AG09319 (cell line): ENCODE results near the gene DLG5.

Experiments
- DNase-seq: peaks from one replicate; pipeline ENCODE4 v3.0.0-alpha.2; 2010; ENCODE audit warnings: low read depth; ENCODE audit errors: extremely low read depth
- CTCF ChIP-seq: IDR thresholded peaks from 2 replicates; pipeline ENCODE4 v1.5.1; 2011; ENCODE audit warnings: low read depth, mild to moderate bottlenecking, inconsistent platforms, low read length, moderate library complexity

The DLG5 gene

DNA sequence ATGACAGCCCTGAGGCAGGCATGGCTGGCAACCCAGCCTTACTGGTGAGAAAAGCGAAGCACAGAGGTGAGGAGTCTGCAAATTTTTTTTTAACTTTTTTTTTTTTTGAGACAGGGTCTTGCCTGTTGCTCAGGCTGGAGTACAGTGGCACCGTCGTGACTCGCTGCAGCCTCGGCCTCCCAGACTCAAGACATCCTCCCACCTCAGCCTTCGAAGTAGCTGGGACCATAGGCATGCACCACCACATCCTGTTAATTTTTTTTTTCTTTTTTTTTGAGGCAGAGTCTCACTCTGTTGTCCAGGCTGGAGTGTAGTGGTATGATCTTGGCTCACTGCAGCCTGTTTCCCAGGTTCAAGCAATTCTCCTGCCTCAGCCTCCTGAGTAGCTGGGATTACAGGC, 35.1 kb upstream of the DLG5 start:
- no peak for TF ChIP-seq CTCF

DNA sequence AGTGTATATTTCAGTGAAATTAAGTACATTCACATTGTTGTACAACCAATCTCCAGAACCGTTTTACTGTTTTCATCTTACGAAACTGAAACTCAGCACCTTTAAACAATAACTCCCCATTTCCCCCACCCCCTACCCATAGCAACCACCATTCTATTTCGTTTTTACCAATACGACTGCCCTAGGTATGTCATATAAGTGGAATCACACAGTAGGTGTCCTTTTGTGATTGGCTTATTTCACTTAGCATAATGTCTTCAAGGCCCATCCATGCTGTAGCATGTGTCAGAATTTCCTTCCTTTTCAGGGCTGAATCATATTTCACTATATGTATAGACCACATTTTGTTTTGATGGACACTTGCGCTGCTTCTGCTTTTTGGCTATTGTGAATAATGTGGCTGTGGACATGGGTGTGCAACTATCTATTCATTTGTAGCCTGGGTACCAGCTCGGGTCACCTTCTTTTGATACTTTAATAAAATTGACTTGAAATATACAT, 34.3 kb upstream of the DLG5 start:
- no peak for TF ChIP-seq CTCF
- DNase-seq: no peak

More for the DNA sequence above, 35.1 kb upstream of the DLG5 start:
- DNase-seq: no peak

DNA sequence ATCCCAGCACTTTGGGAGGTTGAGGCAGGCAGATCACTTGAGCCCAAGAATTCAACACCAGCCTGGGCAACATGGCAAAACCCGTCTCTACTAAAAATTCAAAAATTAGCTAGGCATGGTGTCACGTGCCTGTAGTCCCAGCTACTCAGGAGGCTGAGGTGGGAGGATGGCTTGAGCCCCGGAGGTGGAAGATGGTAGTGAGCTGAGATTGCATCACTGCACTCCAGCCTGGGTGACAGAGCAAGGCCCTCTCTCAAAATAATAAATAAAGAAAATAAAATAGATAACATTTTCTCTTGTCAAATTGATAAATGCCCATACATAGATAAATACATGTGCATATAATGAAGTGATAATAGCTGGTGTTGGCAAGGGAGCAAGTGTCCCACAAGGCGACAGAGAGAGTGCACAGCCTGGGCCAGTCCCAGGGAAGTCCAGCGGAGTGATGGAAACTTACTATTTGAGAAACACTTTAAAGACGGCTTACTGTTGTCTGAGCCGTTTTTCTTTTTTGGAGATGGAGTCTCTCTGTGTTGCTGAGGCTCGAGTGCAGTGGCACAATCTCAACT, 33.4 kb upstream of the DLG5 start:
- no peak for DNase-seq

DNA sequence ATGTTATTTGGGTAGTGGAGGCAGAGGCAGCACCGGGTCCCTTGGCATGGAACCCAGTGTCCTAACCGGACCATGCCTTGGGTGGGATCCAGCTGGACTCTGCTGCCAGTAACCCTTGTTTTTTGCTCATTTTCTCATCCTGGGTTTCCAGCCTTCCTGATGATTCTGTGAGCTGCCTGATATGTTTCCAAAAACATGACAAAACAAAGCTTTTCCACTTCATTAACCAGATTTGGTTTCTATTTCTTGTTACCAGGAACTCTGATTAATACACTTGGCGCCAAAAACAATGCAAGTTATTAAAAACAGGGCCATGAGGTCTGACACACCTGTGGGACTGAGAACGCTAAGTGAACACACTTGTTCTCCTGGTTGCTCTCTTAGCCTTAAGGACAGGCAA, 32.8 kb upstream of the DLG5 start:
- no peak for TF ChIP-seq CTCF
- DNase-seq: no peak

More for the DNA sequence above, 33.4 kb upstream of the DLG5 start:
- TF ChIP-seq CTCF: no peak

DNA sequence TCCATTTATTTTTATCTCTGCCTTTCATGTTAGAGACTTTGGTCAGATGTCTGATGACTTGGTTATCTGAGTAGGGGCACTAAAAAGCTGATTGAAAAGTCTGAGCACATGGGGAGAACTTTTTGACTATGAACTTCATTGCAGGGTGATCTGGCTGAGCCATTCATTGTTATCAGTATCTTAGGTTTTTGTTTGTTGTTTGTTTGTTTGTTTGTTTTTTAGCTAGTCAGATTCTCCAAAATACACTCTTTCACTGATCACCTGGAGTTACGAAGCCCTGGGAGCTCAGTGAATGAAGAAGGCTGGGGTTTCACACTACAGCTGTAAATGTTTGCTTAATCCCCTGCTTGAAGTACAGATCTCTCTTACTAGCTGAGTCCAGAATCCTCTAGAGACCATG, 28.6 kb upstream of the DLG5 start:
- TF ChIP-seq CTCF: no peak
- no peak for DNase-seq

DNA sequence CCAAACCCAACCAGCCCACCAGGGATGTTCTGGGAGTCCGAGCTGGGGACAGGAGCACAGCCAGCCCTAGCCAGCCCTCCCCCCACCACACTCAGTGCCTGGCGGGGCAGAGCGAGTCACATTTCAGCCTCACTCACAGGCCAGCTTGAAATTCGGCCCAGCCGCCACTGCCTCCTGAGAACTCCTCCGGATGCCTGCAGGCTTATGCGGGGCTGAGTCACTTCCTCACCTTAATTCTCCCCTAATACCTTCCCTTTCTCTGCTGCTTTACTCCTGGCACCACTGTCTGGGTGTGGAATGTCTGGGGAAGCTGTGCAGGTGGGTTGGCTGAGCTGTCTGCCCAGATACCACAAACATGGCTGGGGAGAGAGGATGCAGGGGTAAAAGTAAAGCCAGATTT, 22.6 kb upstream of the DLG5 start:
- no peak for DNase-seq
- no peak for TF ChIP-seq CTCF

DNA sequence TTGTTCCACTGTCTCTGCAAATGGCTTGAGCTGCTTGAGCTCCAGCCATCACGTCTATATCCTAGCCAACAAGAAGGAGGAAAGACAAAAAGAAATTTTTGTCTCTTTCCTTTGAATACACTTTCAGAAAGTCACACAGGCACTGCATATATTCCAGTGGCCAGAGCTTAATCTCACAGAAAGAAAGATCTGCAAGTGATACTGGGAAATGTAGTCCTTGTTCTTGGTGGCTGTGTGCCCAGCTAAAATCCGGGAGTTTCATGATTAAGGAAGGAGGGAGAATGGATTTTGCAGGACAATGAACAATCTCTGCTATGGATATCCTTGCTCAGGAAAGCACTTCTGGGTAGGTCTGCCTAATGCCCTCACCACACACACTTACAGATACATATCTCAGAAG, 19.5 kb upstream of the DLG5 start:
- TF ChIP-seq CTCF: no peak
- no peak for DNase-seq
